ENCODE data around the gene CENPH. TPM values are rescaled to one million over a fixed set of nuclear protein-coding genes. Genes with fewer than 3 reads are reported as not detected.

Gene CENPH
- total RNA-seq, 2 experiments from 2014 or later: 4.0 to 5.6 TPM

DNA sequence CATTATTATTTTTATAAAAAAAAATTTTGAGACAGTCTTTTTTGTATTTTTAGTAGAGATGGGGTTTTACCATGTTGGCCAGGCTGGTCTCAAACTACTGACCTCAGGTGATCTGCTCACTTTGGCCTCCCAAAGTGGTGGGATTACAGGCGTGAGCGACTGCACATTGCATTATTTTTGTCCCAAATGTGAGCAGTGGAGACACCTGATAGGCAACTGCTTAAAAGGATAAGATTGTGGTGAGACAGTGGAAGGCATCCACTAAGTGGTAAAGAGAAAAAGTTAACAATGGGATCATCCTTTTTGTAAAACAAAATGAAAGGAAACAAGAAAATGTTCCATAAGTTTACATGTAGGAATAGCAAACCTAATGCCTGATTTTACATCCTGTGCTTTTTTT, 2.0 kb upstream of the CENPH start:
- Histone ChIP-seq H3K36me3 (ENCODE audit: insufficient read depth, low read length) (no peaks in the 10 kb centered on the region), H3K4me3 (ENCODE audit: low read length) (no peak overlapping the region), H3K4me1 (ENCODE audit: insufficient read depth, low read length) (peaks cover 17% of the 10 kb centered on the region), H3K9me3 (ENCODE audit: control insufficient read depth in 1 of 2, insufficient read depth in 1 of 2, low read length in 2 of 2) (no peaks in the 10 kb centered on the region), H3K27me3 (ENCODE audit: control insufficient read depth in 1 of 2, insufficient read depth in 2 of 2, low read length in 2 of 2) (no peaks in the 10 kb centered on the region), H3K27ac (ENCODE audit: low read depth in 1 of 2, low read length in 2 of 2) (no peak overlapping the region)
- H3K9me3 Mint-ChIP-seq: no peaks in the 10 kb centered on the region
- peaks cover 17% of the 10 kb centered on the region for H3K4me1 Mint-ChIP-seq (ENCODE audit: low read depth)
- H3K27me3 Mint-ChIP-seq: no peaks in the 10 kb centered on the region
- DNase-seq (no peak), ATAC-seq (ENCODE audit: poor library complexity) (no peak)
- ChIA-PET CTCF (no interaction called here), POLR2A (no interaction called here)
- no peak overlapping the region for H3K27ac Mint-ChIP-seq
- H3K36me3 Mint-ChIP-seq (ENCODE audit: low read depth): peaks cover 8% of the 10 kb centered on the region
- intact Hi-C loops (cut with DNase I, micrococcal nuclease): loop anchor here in 1 of 2 experiments (10.0 kb wide), 1 partner anchor 147 kb away; the partner anchor contains the start of gene CCDC125
- TF ChIP-seq, protein P1, sequence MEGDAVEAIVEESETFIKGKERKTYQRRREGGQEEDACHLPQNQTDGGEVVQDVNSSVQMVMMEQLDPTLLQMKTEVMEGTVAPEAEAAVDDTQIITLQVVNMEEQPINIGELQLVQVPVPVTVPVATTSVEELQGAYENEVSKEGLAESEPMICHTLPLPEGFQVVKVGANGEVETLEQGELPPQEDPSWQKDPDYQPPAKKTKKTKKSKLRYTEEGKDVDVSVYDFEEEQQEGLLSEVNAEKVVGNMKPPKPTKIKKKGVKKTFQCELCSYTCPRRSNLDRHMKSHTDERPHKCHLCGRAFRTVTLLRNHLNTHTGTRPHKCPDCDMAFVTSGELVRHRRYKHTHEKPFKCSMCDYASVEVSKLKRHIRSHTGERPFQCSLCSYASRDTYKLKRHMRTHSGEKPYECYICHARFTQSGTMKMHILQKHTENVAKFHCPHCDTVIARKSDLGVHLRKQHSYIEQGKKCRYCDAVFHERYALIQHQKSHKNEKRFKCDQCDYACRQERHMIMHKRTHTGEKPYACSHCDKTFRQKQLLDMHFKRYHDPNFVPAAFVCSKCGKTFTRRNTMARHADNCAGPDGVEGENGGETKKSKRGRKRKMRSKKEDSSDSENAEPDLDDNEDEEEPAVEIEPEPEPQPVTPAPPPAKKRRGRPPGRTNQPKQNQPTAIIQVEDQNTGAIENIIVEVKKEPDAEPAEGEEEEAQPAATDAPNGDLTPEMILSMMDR (IDR thresholded peaks at IDR 0.05): no peak
- H3K4me3 Mint-ChIP-seq: peak overlapping the region; percentile 56

DNA sequence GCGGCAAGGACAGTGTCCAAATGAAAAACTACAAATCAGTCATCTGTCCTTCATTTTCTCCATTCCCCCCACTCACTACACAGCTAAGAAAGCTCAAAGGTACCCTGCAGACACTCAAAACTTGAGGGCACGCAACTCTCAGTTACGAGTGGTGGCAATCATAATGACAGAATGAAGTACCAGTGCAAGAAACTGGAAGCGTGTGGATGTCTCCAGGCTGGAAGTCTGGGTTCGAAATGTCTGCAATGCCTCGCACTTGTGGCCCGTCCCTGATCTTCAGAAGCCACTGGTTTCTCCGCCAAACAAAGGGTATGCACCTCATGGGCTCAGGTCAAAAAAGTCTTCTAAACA, 597 bp upstream of the CENPH start:
- ATAC-seq (ENCODE audit: poor library complexity) (peak; percentile 5), DNase-seq (no peak)

DNA sequence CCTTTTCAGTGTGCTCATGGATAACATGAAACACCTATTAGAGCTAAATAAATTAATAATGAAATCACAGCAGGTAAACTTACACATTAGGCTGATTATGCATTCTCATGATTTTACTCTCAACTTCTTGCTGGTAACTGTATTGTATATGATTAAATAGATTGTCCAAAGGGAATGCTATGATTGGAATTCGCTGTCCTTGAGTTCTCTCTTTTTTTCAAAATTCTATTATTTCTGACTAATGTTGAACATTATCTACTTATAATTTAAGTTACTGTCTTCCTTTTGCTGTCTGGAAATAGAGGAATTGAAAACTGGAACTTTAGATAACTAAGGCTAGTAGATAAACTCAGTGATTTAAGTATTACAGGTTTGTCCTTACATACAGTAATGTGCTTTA, 13.1 kb downstream of the CENPH start:
- POLR2A ChIA-PET: no interaction called here

More for the DNA sequence above, 597 bp upstream of the CENPH start:
- Mint-ChIP-seq H3K36me3 (ENCODE audit: low read depth) (peaks cover 10% of the 10 kb centered on the region), H3K27me3 (no peaks in the 10 kb centered on the region), H3K27ac (peak overlapping the region; percentile 83), H3K9me3 (no peaks in the 10 kb centered on the region), H3K4me3 (peak overlapping the region; percentile 92), H3K4me1 (ENCODE audit: low read depth) (peaks cover 17% of the 10 kb centered on the region)
- no peaks in the 10 kb centered on the region for H3K9me3 ChIP-seq (ENCODE audit: control insufficient read depth in 1 of 2, insufficient read depth in 1 of 2, low read length in 2 of 2)
- H3K27ac ChIP-seq (ENCODE audit: low read depth in 1 of 2, low read length in 2 of 2): peak overlapping the region; percentile 64 to 68
- intact Hi-C loops (cut with DNase I, micrococcal nuclease): loop anchor here (1.0 to 10.0 kb wide), 5 partner anchors 20 to 181 kb away; partner anchors contain the start of genes AK6 (in 1 of the 2), CCDC125 (in 1 of the 2), RAD17 (in 1 of the 2) and TAF9 (in 1 of the 2)
- H3K36me3 ChIP-seq (ENCODE audit: insufficient read depth, low read length): no peaks in the 10 kb centered on the region
- H3K27me3 ChIP-seq (ENCODE audit: control insufficient read depth in 1 of 2, insufficient read depth in 2 of 2, low read length in 2 of 2): no peaks in the 10 kb centered on the region
- ChIA-PET POLR2A (interaction anchor here (1.3 to 2.1 kb wide), 2 partner anchors 46 to 95 kb away, joined by 8 to 15 read pairs; partner anchors contain the start of genes CDK7 and SLC30A5), CTCF (interaction anchor here (1.0 to 2.7 kb wide), 2 partner anchors 27 to 95 kb away, joined by 3 to 19 read pairs; partner anchors contain the start of gene SLC30A5)
- TF ChIP-seq, protein P1 (IDR thresholded peaks at IDR 0.05): no peak
- H3K4me1 ChIP-seq (ENCODE audit: insufficient read depth, low read length): peaks cover 17% of the 10 kb centered on the region
- peak overlapping the region; percentile 80 for H3K4me3 ChIP-seq (ENCODE audit: low read length)

More for the DNA sequence above, 13.1 kb downstream of the CENPH start:
- TF ChIP-seq, protein P1 (IDR thresholded peaks at IDR 0.05): no peak
- H3K9me3 Mint-ChIP-seq: no peaks in the 10 kb centered on the region
- Histone ChIP-seq H3K27me3 (ENCODE audit: control insufficient read depth in 1 of 2, insufficient read depth in 2 of 2, low read length in 2 of 2) (no peaks in the 10 kb centered on the region), H3K27ac (ENCODE audit: low read depth in 1 of 2, low read length in 2 of 2) (no peak overlapping the region), H3K4me3 (ENCODE audit: low read length) (no peak overlapping the region), H3K9me3 (ENCODE audit: control insufficient read depth in 1 of 2, insufficient read depth in 1 of 2, low read length in 2 of 2) (no peaks in the 10 kb centered on the region), H3K36me3 (ENCODE audit: insufficient read depth, low read length) (no peaks in the 10 kb centered on the region), H3K4me1 (ENCODE audit: insufficient read depth, low read length) (no peaks in the 10 kb centered on the region)
- no peak overlapping the region for H3K27ac Mint-ChIP-seq
- ATAC-seq (ENCODE audit: poor library complexity) (no peak), DNase-seq (no peak)
- CTCF ChIA-PET: no interaction called here
- no peaks in the 10 kb centered on the region for H3K4me1 Mint-ChIP-seq (ENCODE audit: low read depth)
- intact Hi-C loops (cut with DNase I, micrococcal nuclease): no loop called here
- no peak overlapping the region for H3K4me3 Mint-ChIP-seq
- H3K27me3 Mint-ChIP-seq: no peaks in the 10 kb centered on the region
- peaks cover 8% of the 10 kb centered on the region for H3K36me3 Mint-ChIP-seq (ENCODE audit: low read depth)
